GM10266 (cell line): ENCODE data around the gene AFAP1L2.

Source experiments
- DNase-seq: peaks from one replicate; pipeline ENCODE4 v3.0.0; 2012; ENCODE audit errors: extremely low spot score
- CTCF ChIP-seq: IDR thresholded peaks from 2 replicates; pipeline ENCODE4 v1.5.1; 2012; ENCODE audit warnings: mild to moderate bottlenecking, low read depth; ENCODE audit not compliant: control insufficient read depth, insufficient read depth; ENCODE audit errors: missing control alignments

The AFAP1L2 gene

GRCh38 chr10:114404171-114405010 lies at the start of gene AFAP1L2:
Gene AFAP1L2 (minus strand): TSS chr10:114404502. CDS start chr10:114404455, 47 bp downstream.
- no peak for TF ChIP-seq CTCF
- DNase-seq, result no peak

- no peak for TF ChIP-seq CTCF
- no peak for DNase-seq
Measured at GRCh38 chr10:114453576-114453975, 49.3 kb upstream of the AFAP1L2 start.

- no peak for TF ChIP-seq CTCF
- no peak for DNase-seq
Measured at GRCh38 chr10:114448897-114449296, 44.6 kb upstream of the AFAP1L2 start.

- TF ChIP-seq CTCF, result no peak
Measured at GRCh38 chr10:114445332-114445731, 41.0 kb upstream of the AFAP1L2 start.

GRCh38 chr10:114444819-114445218 lies 40.5 kb upstream of the AFAP1L2 start:
- DNase-seq, result no peak
- no peak for TF ChIP-seq CTCF

More at GRCh38 chr10:114445332-114445731, 41.0 kb upstream of the AFAP1L2 start:
- DNase-seq, result no peak

GRCh38 chr10:114442091-114442630 lies 37.9 kb upstream of the AFAP1L2 start:
- TF ChIP-seq CTCF, result no peak
- no peak for DNase-seq

- DNase-seq, result no peak
- TF ChIP-seq CTCF, result no peak
Measured at GRCh38 chr10:114441107-114441506, 36.8 kb upstream of the AFAP1L2 start.
